CD4-positive, alpha-beta T cell treated with Interleukin-17A for 1 hour (primary cell): ENCODE results near the gene SND1.
A peak's percentile ranks its signal among the peaks of the same experiment; 100 is the strongest.

Source experiments
- DNase-seq: peaks from one replicate; pipeline ENCODE4 v3.0.0-alpha.2; 2020

The SND1 gene

GRCh38 chr7:128030654-128031611 is 378.9 kb downstream of the SND1 start, which contains the start of gene LRRC4:
Gene LRRC4, minus strand, starts transcription at chr7:128031437. Its CDS starts 797 bp downstream, at chr7:128030640.
- peak; percentile 5 for DNase-seq

GRCh38 chr7:128031901-128032604 is 380.1 kb downstream of the SND1 start:
- DNase-seq = peak; percentile 47

GRCh38 chr7:128032605-128033235 is 380.7 kb downstream of the SND1 start:
- no peak for DNase-seq

- no peak for DNase-seq
These were observed 381.3 kb downstream of the SND1 start for GRCh38 chr7:128033246-128033645.

- no peak for DNase-seq
These were observed 382.8 kb downstream of the SND1 start for GRCh38 chr7:128034825-128035224.

GRCh38 chr7:128035712-128036111 is 383.7 kb downstream of the SND1 start:
- no peak for DNase-seq

GRCh38 chr7:128036226-128036940 is 384.4 kb downstream of the SND1 start:
- no peak for DNase-seq

GRCh38 chr7:128037081-128037480 is 385.1 kb downstream of the SND1 start:
- DNase-seq = no peak

- no peak for DNase-seq
These were observed 386.1 kb downstream of the SND1 start for GRCh38 chr7:128037880-128038619.

- no peak for DNase-seq
These were observed 387.6 kb downstream of the SND1 start for GRCh38 chr7:128039544-128039953.

- no peak for DNase-seq
These were observed 388.2 kb downstream of the SND1 start for GRCh38 chr7:128040205-128040604.

- DNase-seq = no peak
These were observed 389.2 kb downstream of the SND1 start for GRCh38 chr7:128041203-128041602.

GRCh38 chr7:128042012-128042411 is 390.0 kb downstream of the SND1 start:
- no peak for DNase-seq

GRCh38 chr7:128044064-128044463 is 392.1 kb downstream of the SND1 start:
- DNase-seq = no peak

GRCh38 chr7:128045158-128045557 is 393.2 kb downstream of the SND1 start:
- DNase-seq = no peak

GRCh38 chr7:128045766-128046165 is 393.8 kb downstream of the SND1 start:
- DNase-seq = no peak

- DNase-seq = no peak
These were observed 400.4 kb downstream of the SND1 start for GRCh38 chr7:128052404-128052803.

GRCh38 chr7:128053023-128053422 is 401.0 kb downstream of the SND1 start:
- peak; percentile 9 for DNase-seq

- DNase-seq = no peak
These were observed 402.0 kb downstream of the SND1 start for GRCh38 chr7:128053991-128054390.

GRCh38 chr7:128054511-128054910 is 402.5 kb downstream of the SND1 start:
- DNase-seq = no peak

GRCh38 chr7:128055637-128056036 is 403.6 kb downstream of the SND1 start:
- no peak for DNase-seq

- no peak for DNase-seq
These were observed 404.9 kb downstream of the SND1 start for GRCh38 chr7:128056901-128057300.
